GM12865 (cell line): ENCODE data around the gene NDUFA13.

ENCODE experiments used
- DNase-seq: peaks from one replicate; pipeline ENCODE4 v3.0.0; 2010; ENCODE audit warnings: low read depth
- H3K4me3 ChIP-seq: 2 replicates; pipeline ENCODE4 v1.5.1; 2011; ENCODE audit warnings: mild to moderate bottlenecking, low read depth, low read length, control low read depth
- TF ChIP-seq, protein P1 (sequence below): IDR thresholded peaks from 2 replicates; pipeline ENCODE4 v1.5.1; 2011; ENCODE audit warnings: low read length, control low read depth, low read depth, inconsistent platforms; ENCODE audit not compliant: insufficient read depth; ENCODE audit errors: missing control alignments

NDUFA13 gene

DNA sequence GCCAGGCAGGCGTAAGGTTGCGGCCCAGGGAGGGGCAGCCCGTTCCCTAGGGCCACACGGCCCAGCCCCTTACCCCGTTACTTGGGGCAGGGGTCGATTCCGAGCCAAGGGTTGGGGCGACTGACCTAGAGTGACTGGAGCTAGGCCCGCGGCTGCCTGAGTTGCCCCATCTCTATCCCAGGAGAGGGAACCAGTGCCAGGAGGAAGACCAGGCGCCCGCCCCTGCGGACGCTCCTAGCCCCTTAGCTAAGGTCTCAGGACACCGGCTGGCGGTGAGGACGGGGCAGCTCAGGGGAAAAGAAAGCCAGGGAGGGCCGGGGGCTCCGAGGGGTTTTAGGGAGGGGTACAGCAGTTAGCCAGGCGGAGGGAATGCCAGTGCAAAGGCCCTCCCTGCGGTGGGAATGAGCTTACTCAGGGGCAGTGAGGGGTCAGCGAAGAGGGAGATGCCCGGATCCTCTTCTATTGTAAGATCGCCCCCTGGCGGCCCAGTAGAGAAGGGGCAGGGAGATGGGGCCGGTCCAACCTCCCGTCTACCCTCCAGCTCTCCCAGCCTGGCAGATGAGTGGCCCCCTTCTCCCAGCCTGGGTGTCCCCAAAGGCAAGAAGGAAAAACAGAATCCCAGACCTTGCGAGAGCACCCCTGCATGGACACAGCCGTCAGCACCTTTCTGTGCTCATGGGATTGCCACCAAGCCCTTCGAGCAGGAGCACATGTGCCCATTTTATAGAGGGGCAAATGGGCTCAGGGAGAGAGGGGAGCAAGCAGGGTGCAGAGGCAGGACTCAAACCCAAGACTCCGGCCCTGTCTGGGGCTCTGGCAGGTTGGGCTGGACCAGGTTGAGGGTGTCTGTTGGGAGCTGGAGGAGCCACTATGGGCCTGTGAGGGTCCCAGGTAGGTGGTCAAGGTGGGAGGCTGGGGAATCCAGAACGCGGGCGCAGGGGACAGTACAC lies 38.3 kb downstream of the NDUFA13 start:
- TF ChIP-seq, protein P1, sequence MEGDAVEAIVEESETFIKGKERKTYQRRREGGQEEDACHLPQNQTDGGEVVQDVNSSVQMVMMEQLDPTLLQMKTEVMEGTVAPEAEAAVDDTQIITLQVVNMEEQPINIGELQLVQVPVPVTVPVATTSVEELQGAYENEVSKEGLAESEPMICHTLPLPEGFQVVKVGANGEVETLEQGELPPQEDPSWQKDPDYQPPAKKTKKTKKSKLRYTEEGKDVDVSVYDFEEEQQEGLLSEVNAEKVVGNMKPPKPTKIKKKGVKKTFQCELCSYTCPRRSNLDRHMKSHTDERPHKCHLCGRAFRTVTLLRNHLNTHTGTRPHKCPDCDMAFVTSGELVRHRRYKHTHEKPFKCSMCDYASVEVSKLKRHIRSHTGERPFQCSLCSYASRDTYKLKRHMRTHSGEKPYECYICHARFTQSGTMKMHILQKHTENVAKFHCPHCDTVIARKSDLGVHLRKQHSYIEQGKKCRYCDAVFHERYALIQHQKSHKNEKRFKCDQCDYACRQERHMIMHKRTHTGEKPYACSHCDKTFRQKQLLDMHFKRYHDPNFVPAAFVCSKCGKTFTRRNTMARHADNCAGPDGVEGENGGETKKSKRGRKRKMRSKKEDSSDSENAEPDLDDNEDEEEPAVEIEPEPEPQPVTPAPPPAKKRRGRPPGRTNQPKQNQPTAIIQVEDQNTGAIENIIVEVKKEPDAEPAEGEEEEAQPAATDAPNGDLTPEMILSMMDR, result peak; percentile 77
- peak; percentile 64 for DNase-seq

DNA sequence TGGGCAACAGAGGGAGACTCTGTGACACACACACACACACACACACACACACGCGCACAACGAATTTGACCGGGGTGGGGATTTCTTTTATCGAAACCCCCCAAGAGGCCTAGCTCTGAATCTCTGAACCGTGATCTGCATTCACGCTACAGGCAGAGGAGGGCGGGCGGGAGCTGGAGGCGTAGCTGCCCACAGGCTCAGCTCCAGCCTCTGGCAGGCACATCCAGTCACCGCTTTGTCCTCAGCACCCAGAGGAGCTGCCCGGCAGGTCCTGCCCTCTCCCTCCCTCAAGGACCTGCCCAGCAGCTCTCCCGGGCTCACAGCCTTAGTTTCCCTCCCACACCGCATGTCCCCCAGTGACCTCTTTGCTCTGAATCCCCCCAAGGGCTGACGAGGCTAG lies 42.0 kb downstream of the NDUFA13 start:
- TF ChIP-seq, protein P1, result no peak
- no peak overlapping the region for H3K4me3 ChIP-seq
- DNase-seq, result peak; percentile 59

More for the DNA sequence above, 38.3 kb downstream of the NDUFA13 start:
- no peak overlapping the region for H3K4me3 ChIP-seq

DNA sequence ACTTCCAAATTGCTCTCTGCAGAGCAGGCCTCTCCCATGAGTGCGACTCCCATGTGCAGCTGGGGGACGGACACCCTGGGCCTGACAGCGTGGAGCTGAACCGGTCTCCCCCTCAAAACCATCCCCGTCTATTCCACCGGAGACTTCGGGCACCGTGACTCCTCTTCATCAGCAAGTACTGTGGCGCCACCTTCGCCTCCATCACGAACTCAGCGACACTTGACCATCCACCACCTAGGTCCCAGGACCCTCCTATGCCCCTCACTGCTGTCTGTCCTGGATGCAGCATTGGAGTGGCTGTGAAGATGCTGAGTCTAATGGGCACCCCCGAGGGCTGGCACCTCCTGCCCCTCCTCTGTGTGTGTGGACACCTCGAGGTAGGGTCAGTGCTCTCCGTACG lies 42.6 kb downstream of the NDUFA13 start:
- TF ChIP-seq, protein P1, result no peak
- no peak for DNase-seq
- H3K4me3 ChIP-seq, result no peak overlapping the region

DNA sequence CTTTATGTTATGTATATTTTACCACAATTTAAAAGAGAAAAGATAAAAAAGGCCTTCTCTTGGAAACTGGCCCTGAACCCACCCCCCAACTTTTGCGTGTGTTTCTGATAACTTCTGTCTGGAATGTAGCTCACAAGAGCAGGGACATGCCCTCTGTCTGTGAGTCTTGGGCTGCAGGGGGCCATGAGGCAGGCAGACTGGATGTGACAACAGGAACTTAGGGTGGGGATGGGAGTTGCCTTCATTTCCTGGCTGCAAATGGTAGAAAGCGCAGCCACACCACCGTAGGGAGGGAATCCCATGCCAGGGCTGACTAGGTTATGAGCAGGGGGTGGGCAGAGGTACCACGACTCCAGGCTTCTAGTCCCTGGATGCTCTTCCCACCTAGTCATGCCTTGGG lies 43.9 kb downstream of the NDUFA13 start:
- TF ChIP-seq, protein P1, result no peak
- DNase-seq, result no peak
- H3K4me3 ChIP-seq, result no peak overlapping the region

DNA sequence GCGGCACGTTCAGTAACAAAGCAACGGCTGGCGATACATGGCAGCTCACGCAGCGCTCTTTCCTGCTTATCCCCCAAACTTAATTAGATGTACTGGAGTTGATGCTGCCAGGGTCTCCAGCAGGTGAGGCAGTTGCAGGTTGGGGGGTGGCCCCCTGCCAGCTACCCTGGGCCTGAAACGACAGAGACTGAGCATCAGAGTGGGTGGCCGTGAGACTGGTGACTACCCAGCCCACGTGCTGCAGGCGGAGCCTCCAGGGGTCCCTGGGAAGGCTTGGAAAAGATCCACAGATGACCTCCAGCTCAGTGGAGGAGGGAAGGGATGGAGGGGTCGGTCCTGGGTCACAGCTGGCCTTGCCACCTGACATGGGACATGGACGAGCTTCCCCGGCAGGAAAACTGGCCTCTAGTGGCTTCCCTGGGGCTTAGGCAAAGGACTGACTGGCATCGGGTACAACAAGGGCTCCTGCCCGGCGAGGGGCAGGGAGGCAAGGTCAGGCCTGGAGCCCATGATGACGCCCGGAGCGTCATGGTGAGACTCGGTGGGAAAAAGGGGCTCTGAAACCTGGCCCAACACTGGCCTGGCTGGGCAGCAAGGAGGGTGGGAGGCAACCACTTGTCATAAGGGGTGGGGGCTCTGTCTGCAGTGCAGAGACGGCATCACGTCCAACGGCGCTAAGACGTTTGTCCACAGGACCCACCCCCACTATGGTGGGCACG lies 46.1 kb downstream of the NDUFA13 start:
- no peak for DNase-seq
- H3K4me3 ChIP-seq, result no peak overlapping the region
- TF ChIP-seq, protein P1, result no peak

DNA sequence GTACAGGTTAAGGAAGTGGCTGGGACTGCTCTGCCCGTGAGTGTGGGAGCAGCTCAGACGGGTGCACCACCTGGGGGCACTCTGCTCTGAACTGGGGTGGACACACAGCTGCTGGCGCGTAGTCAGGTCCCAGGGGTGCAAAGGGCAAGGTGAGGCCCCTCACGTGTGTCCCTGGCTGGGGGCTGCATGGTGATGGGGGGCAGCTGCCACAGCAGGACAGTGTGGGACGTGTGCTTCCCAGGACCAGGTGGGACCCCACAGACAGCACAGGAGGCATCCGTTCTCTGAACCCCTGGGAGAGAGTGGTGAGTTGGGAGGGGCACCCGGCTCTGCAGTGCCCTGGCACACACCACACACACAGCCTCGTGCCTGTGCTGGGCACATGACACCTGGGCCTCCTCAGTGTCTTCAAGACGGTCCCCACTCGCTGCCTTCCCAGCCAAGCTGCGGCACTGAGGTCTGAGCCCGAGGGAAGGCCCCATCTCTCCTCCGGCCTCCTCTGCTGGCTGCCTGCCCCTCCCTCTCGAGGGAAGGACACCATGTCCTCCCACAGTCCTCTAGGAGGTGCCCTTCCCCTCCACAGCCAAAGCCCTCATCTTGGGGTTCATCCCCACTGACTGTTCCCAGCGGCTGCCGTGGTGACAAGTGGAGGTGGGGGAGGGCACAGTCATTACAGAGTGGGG lies 46.8 kb downstream of the NDUFA13 start:
- H3K4me3 ChIP-seq, result no peak overlapping the region
- TF ChIP-seq, protein P1, result no peak
- DNase-seq, result no peak
